A549 (cell line): ENCODE results near the gene SLC2A13. TPM values are rescaled to one million over a fixed set of nuclear protein-coding genes. Genes with fewer than 3 reads are reported as not detected.

ENCODE experiments used
- ATAC-seq, 2 experiments: fragments of 200-7000 bp in 1 of 2; fragments of >200 bp in 1 of 2; cut with Nextera tagmentation in 1 of 2; cut with Tn5 transposase in 1 of 2; 3 replicates each; pipeline versions ENCODE4 v1.8.0 to v1.9.1; 2018 to 2020; ENCODE audit warnings: mild to moderate bottlenecking in 1 of 2, moderate library complexity in 1 of 2
- CTCF ChIA-PET: fragments of 300-600 bp; sonication (Branson Sonifier 250); formaldehyde crosslinking; extraction: SDS; loops from one replicate; lab custom pipeline; 2021; ENCODE audit warnings: antibody characterized with exemption, inconsistent platforms; lab: Yijun Ruan, JAX
- POLR2A ChIA-PET: fragments of 350-600 bp; formaldehyde crosslinking; extraction: SDS; loops from one replicate; lab custom pipeline; 2021; ENCODE audit warnings: antibody characterized with exemption, inconsistent platforms; lab: Yijun Ruan, JAX
- DNase-seq, 2 experiments: peaks; one replicate each; pipeline versions ENCODE4 v3.0.0 to v3.0.0-alpha.2; 2011 to 2016; ENCODE audit warnings: low read depth in 1 of 2, low spot score in 1 of 2
- FAIRE-seq: peaks from 2 replicates; lab custom pipeline; 2011; peaks lifted over from hg19 to GRCh38; lab: Jason Lieb, UNC
- H3K27ac ChIP-seq, 2 experiments: fragments of >200 bp; sonication (Bioruptor Twin); formaldehyde crosslinking; 3 replicates each; pipeline ENCODE4 v1.5.1; 2016 to 2017
- H3K4me1 ChIP-seq: fragments of >200 bp; sonication (Bioruptor Twin); formaldehyde crosslinking; 3 replicates; pipeline ENCODE4 v1.6.1; 2016
- H3K4me2 ChIP-seq: fragments of >200 bp; sonication (Bioruptor Twin); formaldehyde crosslinking; 3 replicates; pipeline ENCODE4 v1.6.1; 2016
- H3K4me3 ChIP-seq: fragments of >200 bp; sonication (Bioruptor Twin); formaldehyde crosslinking; 3 replicates; pipeline ENCODE4 v1.5.1; 2016
- H3K9me3 ChIP-seq: fragments of >200 bp; sonication (Bioruptor Twin); formaldehyde crosslinking; 3 replicates; pipeline ENCODE4 v1.6.1; 2016
- ATOH8 ChIP-seq: fragments of 250-450 bp; sonication (Bioruptor Pico); IDR thresholded peaks from 2 replicates; pipeline ENCODE4 v1.5.0; 2020; ENCODE audit warnings: low read depth, mild to moderate bottlenecking, moderate library complexity
- CHD2 ChIP-seq: fragments of 150-350 bp; IDR thresholded peaks from 2 replicates; pipeline ENCODE4 v1.6.1; 2014; ENCODE audit warnings: low read length; ENCODE audit not compliant: partially characterized antibody
- EHF ChIP-seq: fragments of 250-450 bp; sonication (Bioruptor Pico); IDR thresholded peaks from 2 replicates; pipeline ENCODE4 v1.5.0; 2020; ENCODE audit warnings: mild to moderate bottlenecking
- ESRRA ChIP-seq: fragments of 150-350 bp; IDR thresholded peaks from 2 replicates; pipeline ENCODE4 v1.6.1; 2014; ENCODE audit warnings: mild to moderate bottlenecking, low read length, borderline replicate concordance
- FOSL2 ChIP-seq, 2 experiments: fragments of 450-650 bp in 1 of 2; fragments of >200 bp in 1 of 2; sonication (Bioruptor Twin) in 1 of 2; formaldehyde crosslinking; IDR thresholded peaks; 2 replicates each; pipeline versions ENCODE4 v1.5.0 to v1.6.1; 2016 to 2020; ENCODE audit warnings: mild to moderate bottlenecking in 1 of 2, moderate library complexity in 1 of 2
- HDAC2 ChIP-seq: fragments of 200-600 bp; sonication (generic); IDR thresholded peaks from 2 replicates; pipeline ENCODE4 v1.6.1; 2016
- HES2 ChIP-seq: fragments of >200 bp; sonication (Bioruptor Twin); formaldehyde crosslinking; IDR thresholded peaks from 2 replicates; pipeline ENCODE4 v1.6.1; 2016
- HMGXB4 ChIP-seq: fragments of 250-450 bp; sonication (Bioruptor Pico); IDR thresholded peaks from 2 replicates; pipeline ENCODE4 v1.5.0; 2021; ENCODE audit warnings: mild to moderate bottlenecking, moderate library complexity, borderline replicate concordance
- HOXA7 ChIP-seq: fragments of 250-450 bp; sonication (Bioruptor Pico); IDR thresholded peaks from 2 replicates; pipeline ENCODE4 v1.5.0; 2020; ENCODE audit warnings: mild to moderate bottlenecking, moderate library complexity
- JUNB ChIP-seq: fragments of >200 bp; sonication (Bioruptor Twin); formaldehyde crosslinking; IDR thresholded peaks from 2 replicates; pipeline ENCODE4 v1.6.1; 2016
- KDM1A ChIP-seq: fragments of 200-600 bp; sonication (generic); IDR thresholded peaks from 2 replicates; pipeline ENCODE4 v1.6.1; 2016; ENCODE audit warnings: low read depth, mild to moderate bottlenecking
- MAFK ChIP-seq: fragments of 450-650 bp; IDR thresholded peaks from 2 replicates; pipeline ENCODE4 v1.6.1; 2014; ENCODE audit not compliant: partially characterized antibody
- NR3C1 ChIP-seq: fragments of >200 bp; sonication (Bioruptor Twin); formaldehyde crosslinking; IDR thresholded peaks from 3 replicates; pipeline ENCODE4 v1.6.1; 2017
- POLR2A ChIP-seq: IDR thresholded peaks from 2 replicates; pipeline ENCODE4 v1.6.1; 2012; ENCODE audit warnings: mild to moderate bottlenecking, low read length
- RARB ChIP-seq: fragments of 250-450 bp; sonication (Bioruptor Pico); IDR thresholded peaks from 2 replicates; pipeline ENCODE4 v1.8.0; 2021; ENCODE audit warnings: mild to moderate bottlenecking, moderate library complexity
- RNF2 ChIP-seq: fragments of 200-600 bp; sonication (generic); IDR thresholded peaks from 2 replicates; pipeline ENCODE4 v1.6.1; 2016; ENCODE audit warnings: low read depth, mild to moderate bottlenecking, antibody characterized with exemption, moderate library complexity, borderline replicate concordance
- SREBF2 ChIP-seq: fragments of 450-650 bp; IDR thresholded peaks from 2 replicates; pipeline ENCODE4 v1.6.1; 2014; ENCODE audit warnings: mild to moderate bottlenecking, moderate library complexity
- ZSCAN20 ChIP-seq: fragments of 250-450 bp; sonication (Bioruptor Pico); IDR thresholded peaks from 2 replicates; pipeline ENCODE4 v1.8.0; 2022; ENCODE audit warnings: mild to moderate bottlenecking, moderate library complexity
- WGBS: methylation state at CpG from one replicate; pipeline ENCODE4 v1.1.6; 2017; ENCODE audit errors: missing lambda C conversion rate; 5-methylcytosine and 5-hydroxymethylcytosine counted together
- polyA plus RNA-seq, 4 experiments: library from polyadenylated mRNA; depleted of rRNA in 3 of 4; stranded (reverse); fragments of >200 nt; fragmentation: RNase III in 1 of 4; extraction: RNeasy Plus Mini Kit Qiagen cat#74134 plus additional on column Dnase treatment in 1 of 4; gene quantifications; 2 replicates in 3 of 4; 3 replicates in 1 of 4; pipeline ENCODE4 v1.2.3, GENCODE V29; 2011 to 2017

The SLC2A13 gene
- polyA plus RNA-seq, 2 of the 4 experiments (the other 2 are of a cell fraction), result 4.5 to 8.2 TPM

- no peaks in the 10 kb centered on the region for H3K9me3 ChIP-seq
- POLR2A ChIA-PET, result no interaction called here
- H3K27ac ChIP-seq, result no peak overlapping the region
- no peak for ATAC-seq
- H3K4me2 ChIP-seq, result no peak overlapping the region
- TF ChIP-seq EHF (CRISPR knock-in tag) (no peak), RNF2 (no peak)
- TF ChIP-seq, all 56 proteins: peak for 0
- CTCF ChIA-PET, result no interaction called here
- DNase-seq, result no peak
- no peak for FAIRE-seq
- no peak overlapping the region for H3K4me3 ChIP-seq
- H3K4me1 ChIP-seq, result peaks cover 19% of the 10 kb centered on the region
- 65% methylated on average over 4 of the region's 4 CpGs for WGBS
Measured at GRCh38 chr12:39835517-39836489, 270.1 kb downstream of the SLC2A13 start.

GRCh38 chr12:39831587-39832315, 274.1 kb downstream of the SLC2A13 start:
- WGBS, result 10% methylated on average over 1 of the region's 1 CpG
- H3K4me3 ChIP-seq, result no peak overlapping the region
- no peak for TF ChIP-seq ZSCAN20
- no peak for TF ChIP-seq HMGXB4 (CRISPR knock-in tag)
- TF ChIP-seq FOSL2 (IDR thresholded peaks at IDR 0.05), result no peak; the same call in 1 of the 2 replicates
- TF ChIP-seq FOSL2 (CRISPR knock-in tag; IDR thresholded peaks at IDR 0.05), result peak; percentile 47
- TF ChIP-seq MAFK, result peak; percentile 3
- TF ChIP-seq ESRRA, result no peak
- TF ChIP-seq CHD2, result no peak
- TF ChIP-seq HES2, result no peak
- no peak for TF ChIP-seq POLR2A
- no peak for TF ChIP-seq EHF (CRISPR knock-in tag)
- TF ChIP-seq NR3C1, result no peak
- no peak for TF ChIP-seq SREBF2
- TF ChIP-seq JUNB, result peak; percentile 20; the same call in 1 of the 2 replicates
- no peak for TF ChIP-seq RARB (CRISPR knock-in tag)
- no peak for TF ChIP-seq HOXA7 (CRISPR knock-in tag)
- no peak for TF ChIP-seq KDM1A
- no peak for TF ChIP-seq ATOH8 (CRISPR knock-in tag)
- TF ChIP-seq HDAC2, result no peak
- TF ChIP-seq, all 56 proteins: peak for 3
- H3K9me3 ChIP-seq, result no peaks in the 10 kb centered on the region
- H3K4me1 ChIP-seq, result peaks cover 19% of the 10 kb centered on the region
- DNase-seq (peak; percentile 9 to 46), ATAC-seq (peak; percentile 68 to 87; a peak in 4 of 6 replicates), FAIRE-seq (peak; percentile 70)
- peak overlapping the region; percentile 31 to 64; a peak in 4 of 6 replicates for H3K27ac ChIP-seq
- H3K4me2 ChIP-seq, result peak overlapping the region; percentile 57
- ChIA-PET POLR2A (no interaction called here), CTCF (interaction anchor here (0.6 to 1.2 kb wide), 3 partner anchors 159 to 482 kb away, joined by 3 read pairs; no protein-coding TSS in a partner anchor)
